Neural cell (in vitro differentiated cells): Measurements from ENCODE around the gene HORMAD2. TPM values are rescaled to one million over a fixed set of nuclear protein-coding genes. Genes with fewer than 3 reads are reported as not detected.

Source experiments
- H2AFZ ChIP-seq: fragments of 200-600, 300-800 bp; sonication (generic), shearing (Covaris generic); 2 replicates; pipeline ENCODE4 v1.6.0; 2014; ENCODE audit warnings: low read depth, mild to moderate bottlenecking, antibody characterized with exemption, low read length, moderate library complexity
- H3F3A ChIP-seq: fragments of 200-600 bp; shearing (Covaris generic); 2 replicates; pipeline ENCODE4 v1.6.1; 2016; ENCODE audit warnings: mild to moderate bottlenecking, moderate library complexity, mixed read lengths, antibody characterized with exemption, low read length; ENCODE audit not compliant: insufficient read depth, poor library complexity, severe bottlenecking
- H3K27ac ChIP-seq: fragments of 200-600, 300-800 bp; sonication (generic), shearing (Covaris generic); 2 replicates; pipeline ENCODE4 v1.5.1; 2014; ENCODE audit warnings: mild to moderate bottlenecking, low read length, moderate library complexity
- H3K27me3 ChIP-seq: fragments of 300-800, 200-600 bp; sonication (generic), shearing (Covaris generic); 2 replicates; pipeline ENCODE4 v1.6.0; 2014; ENCODE audit warnings: mild to moderate bottlenecking, low read depth, low read length, moderate library complexity; ENCODE audit not compliant: insufficient read depth
- H3K36me3 ChIP-seq: fragments of 300-800, 200-600 bp; sonication (generic), shearing (Covaris generic); 2 replicates; pipeline ENCODE4 v1.5.1; 2014; ENCODE audit warnings: mild to moderate bottlenecking, antibody characterized with exemption, low read length, moderate library complexity; ENCODE audit not compliant: insufficient read depth
- H3K4me2 ChIP-seq: fragments of 300-800, 200-600 bp; sonication (generic), shearing (Covaris generic); 2 replicates; pipeline ENCODE4 v1.6.0; 2014; ENCODE audit warnings: mild to moderate bottlenecking, low read length
- H3K4me3 ChIP-seq: fragments of 300-800, 200-600 bp; sonication (generic), shearing (Covaris generic); 2 replicates; pipeline ENCODE4 v1.5.1; 2014; ENCODE audit warnings: mild to moderate bottlenecking, low read length, moderate library complexity
- H3K79me2 ChIP-seq: fragments of 200-600 bp; shearing (Covaris generic); replicated peaks from 2 replicates; pipeline ENCODE4 v1.6.0; 2014; ENCODE audit warnings: mild to moderate bottlenecking, low read length, moderate library complexity; ENCODE audit not compliant: insufficient read depth
- H3K9ac ChIP-seq: fragments of 300-800, 200-600 bp; sonication (generic), shearing (Covaris generic); 2 replicates; pipeline ENCODE4 v1.6.1; 2016; ENCODE audit warnings: mild to moderate bottlenecking, low read length, mixed read lengths
- H3K9me2 ChIP-seq: fragments of 200-600 bp; shearing (Covaris generic); 2 replicates; pipeline ENCODE4 v1.6.1; 2016; ENCODE audit warnings: mild to moderate bottlenecking, low read length, mixed read lengths; ENCODE audit not compliant: insufficient read depth
- H3K9me3 ChIP-seq: fragments of 200-600, 300-800 bp; sonication (generic), shearing (Covaris generic); 2 replicates; pipeline ENCODE4 v1.6.1; 2016; ENCODE audit warnings: mild to moderate bottlenecking, mixed run types, low read length, moderate library complexity, mixed read lengths
- H4K20me1 ChIP-seq: fragments of 200-600 bp; shearing (Covaris generic); 2 replicates; pipeline ENCODE4 v1.6.1; 2016; ENCODE audit warnings: mild to moderate bottlenecking, mixed run types; ENCODE audit not compliant: insufficient read depth
- EP300 ChIP-seq: fragments of 450-650 bp; conservative IDR thresholded peaks from 2 replicates; pipeline ENCODE4 v1.6.1; 2014; ENCODE audit warnings: antibody characterized with exemption, mild to moderate bottlenecking, moderate library complexity; ENCODE audit not compliant: poor library complexity, severe bottlenecking
- EZH2 ChIP-seq: fragments of 200-600, 300-800 bp; shearing (Covaris generic), sonication (generic); IDR thresholded peaks from 2 replicates; pipeline ENCODE4 v1.6.1; 2014; ENCODE audit warnings: antibody characterized with exemption, low read length, borderline replicate concordance, mild to moderate bottlenecking; ENCODE audit not compliant: insufficient read depth, poor library complexity, severe bottlenecking
- MXI1 ChIP-seq: fragments of 450-650 bp; conservative IDR thresholded peaks from 2 replicates; pipeline ENCODE4 v1.6.1; 2014; ENCODE audit warnings: antibody characterized with exemption, mild to moderate bottlenecking; ENCODE audit not compliant: poor library complexity, severe bottlenecking
- POLR2AphosphoS5 ChIP-seq: IDR thresholded peaks from 2 replicates; pipeline ENCODE4 v1.6.1; 2012
- RAD21 ChIP-seq: fragments of 450-650 bp; conservative IDR thresholded peaks from 2 replicates; pipeline ENCODE4 v1.6.1; 2014; ENCODE audit warnings: antibody characterized with exemption, mild to moderate bottlenecking, moderate library complexity
- SMC3 ChIP-seq: fragments of 450-650 bp; conservative IDR thresholded peaks from 2 replicates; pipeline ENCODE4 v1.6.1; 2014; ENCODE audit warnings: antibody characterized with exemption, mild to moderate bottlenecking, moderate library complexity; ENCODE audit not compliant: poor library complexity
- TAF1 ChIP-seq: IDR thresholded peaks from 2 replicates; pipeline ENCODE4 v1.6.1; 2012; ENCODE audit warnings: low read depth
- polyA plus RNA-seq: library from polyadenylated mRNA; depleted of rRNA; stranded (reverse); fragments of >200 nt; gene quantifications from 2 replicates; pipeline ENCODE4 v1.2.3, GENCODE V29; 2014
- TF ChIP-seq, protein P1 (sequence below): fragments of 450-650 bp; IDR thresholded peaks from 2 replicates; pipeline ENCODE4 v1.5.1; 2014; ENCODE audit warnings: antibody characterized with exemption, mild to moderate bottlenecking, moderate library complexity; ENCODE audit not compliant: poor library complexity, severe bottlenecking
- TF ChIP-seq, protein P2 (sequence below): IDR thresholded peaks from 2 replicates; pipeline ENCODE4 v1.6.1; 2012; ENCODE audit warnings: borderline replicate concordance

The HORMAD2 gene
- polyA plus RNA-seq, 1 donor from 2014 or later: 1.2 TPM

DNA sequence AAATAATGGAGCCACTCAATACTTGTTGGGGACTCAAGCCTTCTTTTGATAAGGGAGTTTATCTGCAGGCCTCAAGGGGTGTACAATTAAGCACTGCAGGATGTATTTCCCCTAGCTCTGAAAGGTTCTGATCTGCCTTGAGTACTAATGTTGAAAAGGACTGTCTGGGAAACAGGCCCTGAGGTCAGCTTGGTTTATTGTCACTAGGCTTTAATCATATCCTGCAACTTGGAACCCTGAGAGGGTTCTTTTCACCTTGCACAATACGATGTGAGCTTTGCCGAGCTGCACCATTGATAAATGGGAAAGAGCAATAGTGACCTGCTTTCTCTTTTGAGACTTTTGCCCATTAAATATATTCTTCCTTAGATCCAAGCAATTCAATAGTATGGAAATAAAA, 31.6 kb upstream of the HORMAD2 start:
- no peak for TF ChIP-seq TAF1
- no peak for TF ChIP-seq EZH2
- no peak for TF ChIP-seq RAD21
- no peak for TF ChIP-seq POLR2AphosphoS5
- no peak for TF ChIP-seq SMC3
- no peak for TF ChIP-seq MXI1
- TF ChIP-seq, protein P1, sequence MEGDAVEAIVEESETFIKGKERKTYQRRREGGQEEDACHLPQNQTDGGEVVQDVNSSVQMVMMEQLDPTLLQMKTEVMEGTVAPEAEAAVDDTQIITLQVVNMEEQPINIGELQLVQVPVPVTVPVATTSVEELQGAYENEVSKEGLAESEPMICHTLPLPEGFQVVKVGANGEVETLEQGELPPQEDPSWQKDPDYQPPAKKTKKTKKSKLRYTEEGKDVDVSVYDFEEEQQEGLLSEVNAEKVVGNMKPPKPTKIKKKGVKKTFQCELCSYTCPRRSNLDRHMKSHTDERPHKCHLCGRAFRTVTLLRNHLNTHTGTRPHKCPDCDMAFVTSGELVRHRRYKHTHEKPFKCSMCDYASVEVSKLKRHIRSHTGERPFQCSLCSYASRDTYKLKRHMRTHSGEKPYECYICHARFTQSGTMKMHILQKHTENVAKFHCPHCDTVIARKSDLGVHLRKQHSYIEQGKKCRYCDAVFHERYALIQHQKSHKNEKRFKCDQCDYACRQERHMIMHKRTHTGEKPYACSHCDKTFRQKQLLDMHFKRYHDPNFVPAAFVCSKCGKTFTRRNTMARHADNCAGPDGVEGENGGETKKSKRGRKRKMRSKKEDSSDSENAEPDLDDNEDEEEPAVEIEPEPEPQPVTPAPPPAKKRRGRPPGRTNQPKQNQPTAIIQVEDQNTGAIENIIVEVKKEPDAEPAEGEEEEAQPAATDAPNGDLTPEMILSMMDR: no peak
- TF ChIP-seq, protein P2, sequence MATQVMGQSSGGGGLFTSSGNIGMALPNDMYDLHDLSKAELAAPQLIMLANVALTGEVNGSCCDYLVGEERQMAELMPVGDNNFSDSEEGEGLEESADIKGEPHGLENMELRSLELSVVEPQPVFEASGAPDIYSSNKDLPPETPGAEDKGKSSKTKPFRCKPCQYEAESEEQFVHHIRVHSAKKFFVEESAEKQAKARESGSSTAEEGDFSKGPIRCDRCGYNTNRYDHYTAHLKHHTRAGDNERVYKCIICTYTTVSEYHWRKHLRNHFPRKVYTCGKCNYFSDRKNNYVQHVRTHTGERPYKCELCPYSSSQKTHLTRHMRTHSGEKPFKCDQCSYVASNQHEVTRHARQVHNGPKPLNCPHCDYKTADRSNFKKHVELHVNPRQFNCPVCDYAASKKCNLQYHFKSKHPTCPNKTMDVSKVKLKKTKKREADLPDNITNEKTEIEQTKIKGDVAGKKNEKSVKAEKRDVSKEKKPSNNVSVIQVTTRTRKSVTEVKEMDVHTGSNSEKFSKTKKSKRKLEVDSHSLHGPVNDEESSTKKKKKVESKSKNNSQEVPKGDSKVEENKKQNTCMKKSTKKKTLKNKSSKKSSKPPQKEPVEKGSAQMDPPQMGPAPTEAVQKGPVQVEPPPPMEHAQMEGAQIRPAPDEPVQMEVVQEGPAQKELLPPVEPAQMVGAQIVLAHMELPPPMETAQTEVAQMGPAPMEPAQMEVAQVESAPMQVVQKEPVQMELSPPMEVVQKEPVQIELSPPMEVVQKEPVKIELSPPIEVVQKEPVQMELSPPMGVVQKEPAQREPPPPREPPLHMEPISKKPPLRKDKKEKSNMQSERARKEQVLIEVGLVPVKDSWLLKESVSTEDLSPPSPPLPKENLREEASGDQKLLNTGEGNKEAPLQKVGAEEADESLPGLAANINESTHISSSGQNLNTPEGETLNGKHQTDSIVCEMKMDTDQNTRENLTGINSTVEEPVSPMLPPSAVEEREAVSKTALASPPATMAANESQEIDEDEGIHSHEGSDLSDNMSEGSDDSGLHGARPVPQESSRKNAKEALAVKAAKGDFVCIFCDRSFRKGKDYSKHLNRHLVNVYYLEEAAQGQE: no peak
- no peak for TF ChIP-seq EP300
- Histone ChIP-seq H2AFZ (no peak overlapping the region), H3K9ac (no peak overlapping the region), H3K27ac (no peak overlapping the region), H3F3A (no peaks in the 10 kb centered on the region), H3K9me2 (no peaks in the 10 kb centered on the region), H4K20me1 (no peaks in the 10 kb centered on the region), H3K9me3 (peaks cover 3% of the 10 kb centered on the region), H3K36me3 (no peaks in the 10 kb centered on the region), H3K4me3 (no peak overlapping the region), H3K4me2 (no peak overlapping the region), H3K27me3 (no peaks in the 10 kb centered on the region), H3K79me2 (no peaks in the 10 kb centered on the region)

DNA sequence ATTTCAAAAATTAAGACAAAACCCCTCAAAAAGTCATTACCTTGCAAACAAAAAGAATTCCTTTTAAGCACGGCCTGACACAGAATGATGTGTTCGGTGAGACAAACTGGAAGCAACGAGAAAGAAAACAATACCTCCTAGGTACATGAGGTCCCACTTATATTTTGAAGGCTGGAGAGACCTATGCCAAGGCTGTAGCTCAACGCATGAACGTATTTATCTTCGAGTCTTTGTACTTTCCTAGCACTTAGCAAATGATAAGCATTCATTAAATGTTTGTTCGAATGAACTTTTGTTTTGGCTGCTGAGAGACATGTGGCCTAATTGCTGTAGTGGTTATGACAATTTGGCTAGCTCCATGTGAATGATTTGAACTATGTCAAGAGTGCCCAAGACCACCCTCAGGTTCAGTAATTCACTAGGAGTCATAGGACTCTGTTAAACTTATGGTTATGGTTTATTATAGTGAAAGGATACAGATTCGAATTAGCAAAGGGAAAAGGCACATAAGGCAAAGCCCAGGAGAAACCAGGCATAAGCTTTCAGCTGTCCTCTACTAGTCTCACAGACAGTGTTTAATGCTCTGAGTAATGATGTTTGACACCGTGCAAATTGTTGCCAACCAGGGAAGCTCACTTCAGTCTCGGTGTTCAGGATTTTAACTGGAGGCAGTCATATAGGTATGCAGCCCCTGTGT, 26.0 kb upstream of the HORMAD2 start:
- Histone ChIP-seq H3K36me3 (no peaks in the 10 kb centered on the region), H3K9ac (no peak overlapping the region), H3K79me2 (no peaks in the 10 kb centered on the region), H3K9me3 (no peaks in the 10 kb centered on the region), H3K27me3 (no peaks in the 10 kb centered on the region), H3K27ac (no peak overlapping the region), H4K20me1 (no peaks in the 10 kb centered on the region), H3K9me2 (no peaks in the 10 kb centered on the region), H3K4me3 (no peak overlapping the region), H2AFZ (no peak overlapping the region), H3K4me2 (no peak overlapping the region), H3F3A (no peaks in the 10 kb centered on the region)
- TF ChIP-seq, protein P2: no peak
- TF ChIP-seq SMC3 (no peak), TAF1 (no peak), RAD21 (no peak), EP300 (no peak), EZH2 (no peak)
- TF ChIP-seq, protein P1: no peak
